HepG2 (cell line): Measurements from ENCODE around the gene MXRA7. TPM values are rescaled to one million over a fixed set of nuclear protein-coding genes. Genes with fewer than 3 reads are reported as not detected.

ENCODE experiments used
- CBFB ChIP-seq: sonication (generic); formaldehyde crosslinking; IDR thresholded peaks from 2 replicates; pipeline ENCODE4 v1.4.0; 2020; ENCODE audit warnings: missing genetic modification reagents
- CSRNP2 ChIP-seq: sonication (generic); formaldehyde crosslinking; conservative IDR thresholded peaks from 2 replicates; pipeline ENCODE4 v1.8.0; 2022; ENCODE audit warnings: low read depth, missing genetic modification reagents
- DNMT1 ChIP-seq: sonication (generic); formaldehyde crosslinking; IDR thresholded peaks from 2 replicates; pipeline ENCODE4 v1.5.1; 2020; ENCODE audit warnings: mild to moderate bottlenecking, missing genetic modification reagents
- EP300 ChIP-seq, 3 experiments: sonication (generic) in 1 of 3; formaldehyde crosslinking in 1 of 3; IDR thresholded peaks; 2 replicates each; pipeline versions ENCODE4 v1.5.1 to v1.6.1; 2011 to 2020; ENCODE audit warnings: low read depth in 2 of 3, low read length in 2 of 3, borderline replicate concordance in 1 of 3, improper control_type of control experiment in 1 of 3, mild to moderate bottlenecking in 1 of 3, missing genetic modification reagents in 1 of 3, moderate library complexity in 1 of 3
- FOXK2 ChIP-seq: fragments of 450-650 bp; IDR thresholded peaks from 2 replicates; pipeline ENCODE4 v1.6.1; 2016
- HMG20B ChIP-seq: conservative IDR thresholded peaks from 2 replicates; pipeline ENCODE4 v1.6.1; 2016; ENCODE audit warnings: missing genetic modification reagents, missing compliant biosample characterization
- IRF2 ChIP-seq: IDR thresholded peaks from 2 replicates; pipeline ENCODE4 v1.6.1; 2018; ENCODE audit warnings: missing genetic modification reagents, missing compliant biosample characterization
- KDM6A ChIP-seq: IDR thresholded peaks from 2 replicates; pipeline ENCODE4 v1.6.1; 2016; ENCODE audit warnings: low read depth
- MTERF4 ChIP-seq: sonication (generic); formaldehyde crosslinking; IDR thresholded peaks from 2 replicates; pipeline ENCODE4 v1.8.0; 2023; ENCODE audit warnings: mild to moderate bottlenecking, missing genetic modification reagents
- ONECUT2 ChIP-seq: sonication (generic); formaldehyde crosslinking; IDR thresholded peaks from 2 replicates; pipeline ENCODE4 v1.4.0; 2020; ENCODE audit warnings: missing genetic modification reagents
- PCBP1 ChIP-seq: fragments of 200-400 bp; formaldehyde crosslinking; IDR thresholded peaks from 2 replicates; pipeline ENCODE4 v1.6.1; 2017; ENCODE audit warnings: mild to moderate bottlenecking, low read depth, low read length, borderline replicate concordance
- RXRB ChIP-seq: IDR thresholded peaks from 2 replicates; pipeline ENCODE4 v1.6.1; 2016; ENCODE audit warnings: borderline replicate concordance, missing genetic modification reagents, missing compliant biosample characterization
- SNAPC2 ChIP-seq: sonication (generic); formaldehyde crosslinking; IDR thresholded peaks from 2 replicates; pipeline ENCODE4 v1.8.1; 2022; ENCODE audit warnings: mild to moderate bottlenecking, missing genetic modification reagents
- SP5 ChIP-seq: IDR thresholded peaks from 2 replicates; pipeline ENCODE4 v1.6.1; 2016; ENCODE audit warnings: low read depth, borderline replicate concordance
- SRY ChIP-seq: sonication (generic); formaldehyde crosslinking; IDR thresholded peaks from 2 replicates; pipeline ENCODE4 v1.8.0; 2022; ENCODE audit warnings: mild to moderate bottlenecking, missing genetic modification reagents
- TARDBP ChIP-seq: sonication (generic); formaldehyde crosslinking; IDR thresholded peaks from 2 replicates; pipeline ENCODE4 v1.8.0; 2022; ENCODE audit warnings: mild to moderate bottlenecking, missing genetic modification reagents
- TBX2 ChIP-seq: sonication (generic); formaldehyde crosslinking; IDR thresholded peaks from 2 replicates; pipeline ENCODE4 v1.5.0; 2020; ENCODE audit warnings: missing genetic modification reagents, mild to moderate bottlenecking, borderline replicate concordance
- YEATS4 ChIP-seq: sonication (generic); formaldehyde crosslinking; IDR thresholded peaks from 2 replicates; pipeline ENCODE4 v1.4.0; 2020; ENCODE audit warnings: missing genetic modification reagents, borderline replicate concordance
- ZFAT ChIP-seq: sonication (generic); formaldehyde crosslinking; conservative IDR thresholded peaks from 2 replicates; pipeline ENCODE4 v1.8.1; 2023; ENCODE audit warnings: missing genetic modification reagents, inconsistent platforms
- ZNF121 ChIP-seq: sonication (generic); formaldehyde crosslinking; IDR thresholded peaks from 2 replicates; pipeline ENCODE4 v1.5.0; 2020; ENCODE audit warnings: mild to moderate bottlenecking, missing genetic modification reagents
- ZNF143 ChIP-seq: sonication (generic); formaldehyde crosslinking; IDR thresholded peaks from 2 replicates; pipeline ENCODE4 v1.4.0; 2020; ENCODE audit warnings: missing genetic modification reagents
- polyA plus RNA-seq, 8 experiments: library from polyadenylated mRNA; depleted of rRNA in 3 of 8; stranded (reverse) in 7 of 8; unstranded in 1 of 8; fragments of >200 nt; fragmentation: Illumina TruSeq in 4 of 8; extraction: Trizol in 4 of 8; gene quantifications; 2 replicates each; pipeline versions ENCODE4 v1.2.1 to v1.2.3, GENCODE V29; 2011 to 2016; ENCODE audit warnings: low read depth in 4 of 8, missing spikeins in 1 of 8, mixed read lengths in 1 of 8; ENCODE audit not compliant: insufficient read depth in 1 of 8
- total RNA-seq, 5 experiments: library from RNA; depleted of rRNA; stranded (reverse); fragments of >200 nt; fragmentation: Illumina TruSeq; extraction: Trizol; gene quantifications; 2 replicates each; pipeline ENCODE4 v1.2.3, GENCODE V29; 2016; ENCODE audit warnings: low read depth in 1 of 5
- TF ChIP-seq, protein P1 (sequence below): sonication (generic); formaldehyde crosslinking; IDR thresholded peaks from 2 replicates; pipeline ENCODE4 v1.4.0; 2020; ENCODE audit warnings: missing genetic modification reagents
- TF ChIP-seq, protein P2 (sequence below): IDR thresholded peaks from 2 replicates; pipeline ENCODE4 v1.6.1; 2016
- TF ChIP-seq, protein P3 (sequence below): sonication (generic); formaldehyde crosslinking; IDR thresholded peaks from 2 replicates; pipeline ENCODE4 v1.4.0; 2020; ENCODE audit warnings: missing genetic modification reagents

The MXRA7 gene
- total and polyA plus RNA-seq, 2 of the 13 experiments (the other 11 are each of a cell fraction or from before 2014, with no cell fraction given): 44.8 to 112 TPM

GRCh38 chr17:76701471-76701967 lies 9.2 kb downstream of the MXRA7 start (continued):
- TF ChIP-seq SRY (CRISPR knock-in tag): no peak; the same call in 1 of the 2 replicates
- TF ChIP-seq TARDBP (CRISPR knock-in tag): peak; percentile 71; the same call in 1 of the 2 replicates
- TF ChIP-seq FOXK2: no peak
- TF ChIP-seq, protein P1, sequence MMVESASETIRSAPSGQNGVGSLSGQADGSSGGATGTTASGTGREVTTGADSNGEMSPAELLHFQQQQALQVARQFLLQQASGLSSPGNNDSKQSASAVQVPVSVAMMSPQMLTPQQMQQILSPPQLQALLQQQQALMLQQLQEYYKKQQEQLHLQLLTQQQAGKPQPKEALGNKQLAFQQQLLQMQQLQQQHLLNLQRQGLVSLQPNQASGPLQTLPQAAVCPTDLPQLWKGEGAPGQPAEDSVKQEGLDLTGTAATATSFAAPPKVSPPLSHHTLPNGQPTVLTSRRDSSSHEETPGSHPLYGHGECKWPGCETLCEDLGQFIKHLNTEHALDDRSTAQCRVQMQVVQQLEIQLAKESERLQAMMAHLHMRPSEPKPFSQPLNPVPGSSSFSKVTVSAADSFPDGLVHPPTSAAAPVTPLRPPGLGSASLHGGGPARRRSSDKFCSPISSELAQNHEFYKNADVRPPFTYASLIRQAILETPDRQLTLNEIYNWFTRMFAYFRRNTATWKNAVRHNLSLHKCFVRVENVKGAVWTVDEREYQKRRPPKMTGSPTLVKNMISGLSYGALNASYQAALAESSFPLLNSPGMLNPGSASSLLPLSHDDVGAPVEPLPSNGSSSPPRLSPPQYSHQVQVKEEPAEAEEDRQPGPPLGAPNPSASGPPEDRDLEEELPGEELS (CRISPR knock-in tag): peak; percentile 68
- TF ChIP-seq ZNF143 (CRISPR knock-in tag): peak; percentile 26; the same call in 1 of the 2 replicates
- TF ChIP-seq TBX2 (CRISPR knock-in tag): peak; percentile 50; the same call in 1 of the 2 replicates
- TF ChIP-seq, protein P2, sequence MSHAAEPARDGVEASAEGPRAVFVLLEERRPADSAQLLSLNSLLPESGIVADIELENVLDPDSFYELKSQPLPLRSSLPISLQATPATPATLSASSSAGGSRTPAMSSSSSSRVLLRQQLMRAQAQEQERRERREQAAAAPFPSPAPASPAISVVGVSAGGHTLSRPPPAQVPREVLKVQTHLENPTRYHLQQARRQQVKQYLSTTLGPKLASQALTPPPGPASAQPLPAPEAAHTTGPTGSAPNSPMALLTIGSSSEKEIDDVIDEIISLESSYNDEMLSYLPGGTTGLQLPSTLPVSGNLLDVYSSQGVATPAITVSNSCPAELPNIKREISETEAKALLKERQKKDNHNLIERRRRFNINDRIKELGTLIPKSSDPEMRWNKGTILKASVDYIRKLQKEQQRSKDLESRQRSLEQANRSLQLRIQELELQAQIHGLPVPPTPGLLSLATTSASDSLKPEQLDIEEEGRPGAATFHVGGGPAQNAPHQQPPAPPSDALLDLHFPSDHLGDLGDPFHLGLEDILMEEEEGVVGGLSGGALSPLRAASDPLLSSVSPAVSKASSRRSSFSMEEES (CRISPR knock-in tag): peak; percentile 27; the same call in 1 of the 2 replicates
- peak; percentile 68; the same call in 1 of the 2 replicates for TF ChIP-seq RXRB
- TF ChIP-seq, protein P3, sequence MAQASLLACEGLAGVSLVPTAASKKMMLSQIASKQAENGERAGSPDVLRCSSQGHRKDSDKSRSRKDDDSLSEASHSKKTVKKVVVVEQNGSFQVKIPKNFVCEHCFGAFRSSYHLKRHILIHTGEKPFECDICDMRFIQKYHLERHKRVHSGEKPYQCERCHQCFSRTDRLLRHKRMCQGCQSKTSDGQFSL (CRISPR knock-in tag): peak; percentile 86
- peak; percentile 15; the same call in 1 of the 2 replicates for TF ChIP-seq ONECUT2 (CRISPR knock-in tag)
- 0 out of 2 replicates have a peak, but pooled peaks have one; percentile 34 for TF ChIP-seq MTERF4 (CRISPR knock-in tag)
- no peak for TF ChIP-seq PCBP1
- 0 out of 2 replicates have a peak, but pooled peaks have one; percentile 44 for TF ChIP-seq HMG20B
- TF ChIP-seq IRF2: 0 out of 2 replicates have a peak, but pooled peaks have one; percentile 45
- peak; percentile 20; the same call in 1 of the 2 replicates for TF ChIP-seq YEATS4 (CRISPR knock-in tag)
- TF ChIP-seq SP5 (CRISPR knock-in tag): 0 out of 2 replicates have a peak, but pooled peaks have one; percentile 30
- TF ChIP-seq SNAPC2 (CRISPR knock-in tag): peak; percentile 77; the same call in 1 of the 2 replicates
- no peak for TF ChIP-seq ZNF121 (CRISPR knock-in tag)
- TF ChIP-seq ZFAT (CRISPR knock-in tag): no peak
- TF ChIP-seq DNMT1 (CRISPR knock-in tag): peak; percentile 64; the same call in 1 of the 2 replicates
- TF ChIP-seq CSRNP2: no peak
- 0 out of 2 replicates have a peak, but pooled peaks have one; percentile 55 for TF ChIP-seq CBFB
- TF ChIP-seq KDM6A (CRISPR knock-in tag): peak; percentile 50; the same call in 1 of the 2 replicates
- peak in 1 of 2 experiments; percentile 39; a peak in 1 of 4 replicates for TF ChIP-seq EP300 (IDR thresholded peaks at IDR 0.05; ENCODE audit: low read depth in 2 of 2, low read length in 2 of 2)
- TF ChIP-seq EP300 (CRISPR knock-in tag; IDR thresholded peaks at IDR 0.05; ENCODE audit: borderline replicate concordance): peak; percentile 23; the same call in 1 of the 2 replicates
